A549 treated with AZD2906 at 1 μM for 4 hours (cell line): ENCODE results near the gene LBHD1. TPM values are rescaled to one million over a fixed set of nuclear protein-coding genes. Genes with fewer than 3 reads are reported as not detected.

ENCODE experiments used
- total RNA-seq: library from RNA; stranded (reverse); fragments of 200-300 nt; extraction: Qiagen RNA extraction; gene quantifications from 5 replicates; pipeline ENCODE4 v1.2.3, GENCODE V29; 2022

The LBHD1 gene
- 4.0 to 5.1 TPM (median 4.8 TPM) in 5 replicates for total RNA-seq

GRCh38 chr11:62671608-62672389, at the start of gene LBHD1, which contains the start of gene UQCC3:
TSS of gene LBHD1 (minus strand) at chr11:62672267. CDS start at chr11:62670031, 2,236 bp downstream.
TSS of gene UQCC3 (plus strand) at chr11:62671673. CDS start at chr11:62671746, 73 bp downstream.

GRCh38 chr11:62707277-62707861, 35.3 kb upstream of the LBHD1 start, which contains the start of the genes BSCL2 and GNG3:
TSS of gene BSCL2 (minus strand) at chr11:62707424. CDS start at chr11:62707195, 229 bp downstream.
TSS of gene GNG3 (plus strand) at chr11:62707676. CDS start at chr11:62708296, 620 bp downstream.

GRCh38 chr11:62689421-62690183, 17.5 kb upstream of the LBHD1 start, which contains the start of gene LRRN4CL:
TSS of gene LRRN4CL (minus strand) at chr11:62689530. CDS start at chr11:62688508, 1,022 bp downstream.

GRCh38 chr11:62678770-62679696, 7.0 kb upstream of the LBHD1 start, which contains the start of gene UBXN1:
TSS of gene UBXN1 (minus strand) at chr11:62679073. CDS start at chr11:62678923, 150 bp downstream.

GRCh38 chr11:62665075-62665598, 6.9 kb downstream of the LBHD1 start, which contains the start of the genes C11orf98 and CSKMT:
TSS of gene C11orf98 (minus strand) at chr11:62665210. CDS start at chr11:62665169, 41 bp downstream.
TSS of gene CSKMT (plus strand) at chr11:62665312. CDS start at chr11:62665880, 568 bp downstream.

GRCh38 chr11:62645946-62646824, 25.9 kb downstream of the LBHD1 start, which contains the start of gene GANAB:
TSS of gene GANAB (minus strand) at chr11:62646613. CDS start at chr11:62646599, 14 bp downstream.

GRCh38 chr11:62621567-62622470, 50.2 kb downstream of the LBHD1 start, which contains the start of gene B3GAT3:
TSS of gene B3GAT3 (minus strand) at chr11:62621986. CDS start at chr11:62621947, 39 bp downstream.

Other genes with a start within 250 kb of the LBHD1 start
- gene AHNAK, start 125.5 kb downstream of the LBHD1 start, total RNA-seq = 339 to 412 TPM (median 379 TPM) in 5 replicates
- 1,893 to 2,060 TPM (median 2,008 TPM) in 5 replicates for gene EEF1G, start 98.4 kb downstream of the LBHD1 start, total RNA-seq
- 12.8 to 17.8 TPM (median 17.0 TPM) in 5 replicates for gene TUT1, start 80.7 kb downstream of the LBHD1 start, total RNA-seq
- gene MTA2, start 70.4 kb downstream of the LBHD1 start, total RNA-seq = 82.2 to 92.9 TPM (median 85.9 TPM) in 5 replicates
- gene EML3, start 59.5 kb downstream of the LBHD1 start, total RNA-seq = 19.9 to 26.0 TPM (median 22.0 TPM) in 5 replicates
- 3.6 to 4.3 TPM (median 4.0 TPM) in 5 replicates for gene ROM1, start 59.0 kb downstream of the LBHD1 start, total RNA-seq
- 44.5 to 55.6 TPM (median 54.8 TPM) in 5 replicates for gene B3GAT3, start 50.3 kb downstream of the LBHD1 start, total RNA-seq
- gene GANAB, start 25.7 kb downstream of the LBHD1 start, total RNA-seq = 248 to 270 TPM (median 260 TPM) in 5 replicates
- gene INTS5, start 19.0 kb downstream of the LBHD1 start, total RNA-seq = 19.1 to 23.0 TPM (median 22.6 TPM) in 5 replicates
- gene C11orf98, start 7.1 kb downstream of the LBHD1 start, total RNA-seq = 118 to 140 TPM (median 121 TPM) in 5 replicates
- gene CSKMT, start 7.0 kb downstream of the LBHD1 start, total RNA-seq = 6.9 to 15.1 TPM (median 13.5 TPM) in 5 replicates
- 23.4 to 38.0 TPM (median 35.7 TPM) in 5 replicates for gene UQCC3, start 594 bp downstream of the LBHD1 start, total RNA-seq
- 113 to 126 TPM (median 120 TPM) in 5 replicates for gene UBXN1, start 6.8 kb upstream of the LBHD1 start, total RNA-seq
- gene LRRN4CL, start 17.3 kb upstream of the LBHD1 start, total RNA-seq = 0.07 to 0.10 TPM (median 0.08 TPM) in 3 of 5 replicates, not detected in the others
- 53.3 to 85.7 TPM (median 68.0 TPM) in 5 replicates for gene BSCL2, start 35.2 kb upstream of the LBHD1 start, total RNA-seq
- gene GNG3, start 35.4 kb upstream of the LBHD1 start, total RNA-seq = not detected in 5 replicates
- gene HNRNPUL2, start 55.2 kb upstream of the LBHD1 start, total RNA-seq = 38.1 to 42.3 TPM (median 39.3 TPM) in 5 replicates
- gene TTC9C, start 56.2 kb upstream of the LBHD1 start, total RNA-seq = 28.8 to 30.0 TPM (median 29.4 TPM) in 5 replicates
- gene ZBTB3, start 81.9 kb upstream of the LBHD1 start, total RNA-seq = 1.3 to 1.8 TPM (median 1.5 TPM) in 5 replicates
- gene POLR2G, start 89.3 kb upstream of the LBHD1 start, total RNA-seq = 161 to 178 TPM (median 174 TPM) in 5 replicates
- gene TAF6L, start 99.1 kb upstream of the LBHD1 start, total RNA-seq = 12.2 to 15.7 TPM (median 14.0 TPM) in 5 replicates
- 68.8 to 94.9 TPM (median 86.7 TPM) in 5 replicates for gene TMEM179B, start 115.1 kb upstream of the LBHD1 start, total RNA-seq
- gene TMEM223, start 119.7 kb upstream of the LBHD1 start, total RNA-seq = 19.7 to 28.7 TPM (median 27.7 TPM) in 5 replicates
- gene NXF1, start 133.2 kb upstream of the LBHD1 start, total RNA-seq = 38.7 to 55.4 TPM (median 50.7 TPM) in 5 replicates
- 19.5 to 24.9 TPM (median 23.9 TPM) in 5 replicates for gene STX5, start 159.8 kb upstream of the LBHD1 start, total RNA-seq
- not detected in 5 replicates for gene TEX54, start 160.6 kb upstream of the LBHD1 start, total RNA-seq
- gene WDR74, start 167.3 kb upstream of the LBHD1 start, total RNA-seq = 74.3 to 82.0 TPM (median 79.5 TPM) in 5 replicates
- gene SLC3A2, start 208.6 kb upstream of the LBHD1 start, total RNA-seq = 893 to 1,052 TPM (median 950 TPM) in 5 replicates
- gene CHRM1, start 249.1 kb upstream of the LBHD1 start, total RNA-seq = 0.03 to 0.08 TPM (median 0.07 TPM) in 4 of 5 replicates, not detected in the other